ENCODE results near the gene CFAP20DC.
"Not testable (repeated sequence)": the region's sequence is repeated elsewhere in the genome, so short reads cannot be mapped to it uniquely, and the experiment has no call there.

CFAP20DC gene

GRCh38 chr3:59049671-59050331, at the start of gene CFAP20DC:
CFAP20DC (minus strand) TSS chr3:59050025; CDS start chr3:59049631, 394 bp downstream.
- FAIRE-seq = no peak

GRCh38 chr3:59098516-59098915, 48.7 kb upstream of the CFAP20DC start:
- FAIRE-seq = not testable (repeated sequence)

GRCh38 chr3:59094446-59094845, 44.6 kb upstream of the CFAP20DC start:
- FAIRE-seq = no peak

- no peak for FAIRE-seq
Measured at GRCh38 chr3:59093521-59093920, 43.7 kb upstream of the CFAP20DC start.

- FAIRE-seq = no peak
Measured at GRCh38 chr3:59088761-59089160, 38.9 kb upstream of the CFAP20DC start.

- FAIRE-seq = no peak
Measured at GRCh38 chr3:59085976-59086375, 36.2 kb upstream of the CFAP20DC start.

GRCh38 chr3:59084583-59084982, 34.8 kb upstream of the CFAP20DC start:
- FAIRE-seq = no peak

- no peak for FAIRE-seq
Measured at GRCh38 chr3:59082106-59082505, 32.3 kb upstream of the CFAP20DC start.

- no peak for FAIRE-seq
Measured at GRCh38 chr3:59081071-59081470, 31.2 kb upstream of the CFAP20DC start.

- FAIRE-seq = no peak
Measured at GRCh38 chr3:59079962-59080361, 30.1 kb upstream of the CFAP20DC start.

GRCh38 chr3:59074764-59075163, 24.9 kb upstream of the CFAP20DC start:
- no peak for FAIRE-seq

- FAIRE-seq = no peak
Measured at GRCh38 chr3:59072681-59073080, 22.9 kb upstream of the CFAP20DC start.

- FAIRE-seq = no peak
Measured at GRCh38 chr3:59069838-59070237, 20.0 kb upstream of the CFAP20DC start.

- no peak for FAIRE-seq
Measured at GRCh38 chr3:59065240-59065639, 15.4 kb upstream of the CFAP20DC start.

- no peak for FAIRE-seq
Measured at GRCh38 chr3:59064728-59065127, 14.9 kb upstream of the CFAP20DC start.

GRCh38 chr3:59064276-59064675, 14.5 kb upstream of the CFAP20DC start:
- no peak for FAIRE-seq

- FAIRE-seq = no peak
Measured at GRCh38 chr3:59056706-59057105, 6.9 kb upstream of the CFAP20DC start.

GRCh38 chr3:59052803-59053411, 3.1 kb upstream of the CFAP20DC start:
- FAIRE-seq = no peak

- not testable (repeated sequence) for FAIRE-seq
Measured at GRCh38 chr3:59050811-59051414, 1.1 kb upstream of the CFAP20DC start.

GRCh38 chr3:59046839-59047238, 3.0 kb downstream of the CFAP20DC start:
- no peak for FAIRE-seq

GRCh38 chr3:59043391-59043790, 6.4 kb downstream of the CFAP20DC start:
- no peak for FAIRE-seq

- FAIRE-seq = no peak
Measured at GRCh38 chr3:59040902-59041301, 8.9 kb downstream of the CFAP20DC start.

GRCh38 chr3:59027607-59028006, 22.2 kb downstream of the CFAP20DC start:
- no peak for FAIRE-seq

GRCh38 chr3:59023612-59024011, 26.2 kb downstream of the CFAP20DC start:
- FAIRE-seq = no peak
